HepG2 (cell line): Measurements from ENCODE around the gene SYT14. TPM values are rescaled to one million over a fixed set of nuclear protein-coding genes. Genes with fewer than 3 reads are reported as not detected.

ENCODE experiments used
- ATAC-seq: fragments of 200-7000 bp; cut with Tn5 transposase; 3 replicates; pipeline ENCODE4 v1.9.1; 2020; ENCODE audit warnings: mild to moderate bottlenecking, moderate library complexity
- BruUV-seq: library from RNA; stranded (reverse); fragments of 400-500 nt; replicated peaks from 2 replicates; lab custom pipeline; 2021; lab: Mats Ljungman, UMichigan
- CTCF ChIA-PET: fragments of 300-600 bp; formaldehyde crosslinking; extraction: SDS; loops from one replicate; lab custom pipeline; 2021; ENCODE audit warnings: low total read pairs, inconsistent platforms, low intra/inter-chr PET ratio; lab: Yijun Ruan, JAX
- POLR2A ChIA-PET: fragments of 350-600 bp; sonication (Branson Sonifier 250); formaldehyde crosslinking; loops from one replicate; lab custom pipeline; 2020; ENCODE audit warnings: antibody characterized with exemption, inconsistent platforms; lab: Yijun Ruan, JAX
- DNase-seq: peaks from one replicate; pipeline ENCODE4 v3.0.0-alpha.2; 2015; ENCODE audit warnings: low spot score
- FAIRE-seq: peaks from 3 replicates; lab custom pipeline; 2011; peaks lifted over from hg19 to GRCh38; lab: Jason Lieb, UNC
- H2AFZ ChIP-seq: one replicate; pipeline ENCODE4 v1.6.1; 2011; ENCODE audit warnings: low read length, inconsistent platforms
- H3K27ac ChIP-seq: fragments of 300-600 bp; 3 replicates; pipeline ENCODE4 v1.8.0; 2011; ENCODE audit warnings: mixed run types, mild to moderate bottlenecking, mixed read lengths, low read length, inconsistent platforms; ENCODE audit not compliant: insufficient read depth; ENCODE audit errors: extremely low read length
- H3K27me3 ChIP-seq, 2 experiments: fragments of 200-600 bp in 1 of 2; 2 replicates in 1 of 2; 3 replicates in 1 of 2; pipeline versions ENCODE4 v1.6.0 to v1.8.0; 2011; ENCODE audit warnings: low read length in 2 of 2, mild to moderate bottlenecking in 2 of 2, moderate library complexity in 2 of 2, inconsistent platforms in 1 of 2; ENCODE audit not compliant: insufficient read depth in 2 of 2, control insufficient read depth in 1 of 2
- H3K36me3 ChIP-seq, 2 experiments: fragments of 200-600 bp in 1 of 2; replicated peaks in 1 of 2; 2 replicates in 1 of 2; 3 replicates in 1 of 2; pipeline versions ENCODE4 v1.5.1 to v1.8.0; 2011; ENCODE audit warnings: low read length in 2 of 2, inconsistent platforms in 1 of 2; ENCODE audit not compliant: insufficient read depth in 2 of 2, control insufficient read depth in 1 of 2
- H3K4me1 ChIP-seq: 2 replicates; pipeline ENCODE4 v1.5.1; 2012; ENCODE audit warnings: low read length, inconsistent platforms; ENCODE audit not compliant: insufficient read depth
- H3K4me2 ChIP-seq: 2 replicates; pipeline ENCODE4 v1.6.0; 2011; ENCODE audit warnings: low read depth, low read length, inconsistent platforms
- H3K4me3 ChIP-seq, 3 experiments: fragments of 200-600 bp in 1 of 3; sonication (generic), shearing (Covaris generic) in 1 of 3; replicated peaks in 1 of 3; 2 replicates each; pipeline ENCODE4 v1.5.1; 2011 to 2016; ENCODE audit warnings: low read length in 3 of 3, inconsistent platforms in 2 of 3, low read depth in 2 of 3, mild to moderate bottlenecking in 2 of 3, control low read depth in 1 of 3, mixed read lengths in 1 of 3; ENCODE audit not compliant: insufficient read depth in 1 of 3
- H3K79me2 ChIP-seq: one replicate; pipeline ENCODE4 v1.6.1; 2011; ENCODE audit warnings: low read length, inconsistent platforms; ENCODE audit not compliant: insufficient read depth
- H3K9ac ChIP-seq: 2 replicates; pipeline ENCODE4 v1.6.0; 2011; ENCODE audit warnings: mild to moderate bottlenecking, low read depth, low read length, inconsistent platforms; ENCODE audit not compliant: insufficient read depth
- H3K9me3 ChIP-seq: 2 replicates; pipeline ENCODE4 v1.5.1; 2012; ENCODE audit warnings: mild to moderate bottlenecking, low read length
- H4K20me1 ChIP-seq: 2 replicates; pipeline ENCODE4 v1.6.0; 2011; ENCODE audit warnings: inconsistent platforms, mild to moderate bottlenecking, low read length, moderate library complexity; ENCODE audit not compliant: insufficient read depth
- DNMT1 ChIP-seq: sonication (generic); formaldehyde crosslinking; IDR thresholded peaks from 2 replicates; pipeline ENCODE4 v1.5.1; 2020; ENCODE audit warnings: mild to moderate bottlenecking, missing genetic modification reagents
- MBNL3 ChIP-seq: fragments of 250-450 bp; sonication (Bioruptor Pico); conservative IDR thresholded peaks from 2 replicates; pipeline ENCODE4 v1.8.0; 2022; ENCODE audit warnings: mild to moderate bottlenecking, inconsistent platforms
- PAX8 ChIP-seq: sonication (generic); formaldehyde crosslinking; IDR thresholded peaks from 2 replicates; pipeline ENCODE4 v1.8.0; 2022; ENCODE audit warnings: mild to moderate bottlenecking, missing genetic modification reagents, borderline replicate concordance
- ZNF232 ChIP-seq: sonication (generic); formaldehyde crosslinking; IDR thresholded peaks from 2 replicates; pipeline ENCODE4 v1.4.0; 2020; ENCODE audit warnings: missing genetic modification reagents, borderline replicate concordance
- ZNF724P ChIP-seq: sonication (generic); formaldehyde crosslinking; IDR thresholded peaks from 2 replicates; pipeline ENCODE4 v1.8.0; 2022; ENCODE audit warnings: missing genetic modification reagents, borderline replicate concordance
- ZNF766 ChIP-seq: sonication (generic); formaldehyde crosslinking; IDR thresholded peaks from 2 replicates; pipeline ENCODE4 v1.5.0; 2020; ENCODE audit warnings: missing genetic modification reagents, borderline replicate concordance
- WGBS: methylation state at CpG from one replicate; pipeline ENCODE4 v1.1.6; 2017; ENCODE audit warnings: low lambda C conversion rate; 5-methylcytosine and 5-hydroxymethylcytosine counted together
- in situ Hi-C: cut with HindIII; loops from 2 replicates; pipeline ENCODE4 v1.10.0; 2017; ENCODE audit warnings: low pct_unique_long_range_greater_than_20kb; ENCODE audit not compliant: extremely low pct_ligation_motif_present
- intact Hi-C: fragments of 100-400 bp; cut with micrococcal nuclease; formaldehyde crosslinking; loops from one replicate; pipeline ENCODE4 v1.10.0; 2022; ENCODE audit not compliant: unreplicated experiment
- polyA plus RNA-seq, 8 experiments: library from polyadenylated mRNA; depleted of rRNA in 3 of 8; stranded (reverse) in 7 of 8; unstranded in 1 of 8; fragments of >200 nt; fragmentation: Illumina TruSeq in 4 of 8; extraction: Trizol in 4 of 8; gene quantifications; 2 replicates each; pipeline versions ENCODE4 v1.2.1 to v1.2.3, GENCODE V29; 2011 to 2016; ENCODE audit warnings: low read depth in 4 of 8, missing spikeins in 1 of 8, mixed read lengths in 1 of 8; ENCODE audit not compliant: insufficient read depth in 1 of 8
- total RNA-seq, 5 experiments: library from RNA; depleted of rRNA; stranded (reverse); fragments of >200 nt; fragmentation: Illumina TruSeq; extraction: Trizol; gene quantifications; 2 replicates each; pipeline ENCODE4 v1.2.3, GENCODE V29; 2016; ENCODE audit warnings: low read depth in 1 of 5
- TF ChIP-seq, protein P1 (sequence below): sonication (generic); formaldehyde crosslinking; IDR thresholded peaks from 2 replicates; pipeline ENCODE4 v1.8.1; 2023; ENCODE audit warnings: missing genetic modification reagents, inconsistent platforms, borderline replicate concordance
- TF ChIP-seq, protein P2 (sequence below): fragments of 450-650 bp; IDR thresholded peaks from 2 replicates; pipeline ENCODE4 v1.6.1; 2016
- TF ChIP-seq, protein P3 (sequence below): sonication (generic); formaldehyde crosslinking; IDR thresholded peaks from 2 replicates; pipeline ENCODE4 v1.4.0; 2020; ENCODE audit warnings: missing genetic modification reagents
- TF ChIP-seq, protein P4 (sequence below): sonication (generic); formaldehyde crosslinking; IDR thresholded peaks from 2 replicates; pipeline ENCODE4 v1.4.0; 2020; ENCODE audit warnings: missing genetic modification reagents
- TF ChIP-seq, protein P5 (sequence below): IDR thresholded peaks from 2 replicates; pipeline ENCODE4 v1.6.1; 2016; ENCODE audit warnings: low read depth, control low read depth

SYT14 gene
- total and polyA plus RNA-seq, 2 of the 13 experiments (the other 11 are each of a cell fraction or from before 2014, with no cell fraction given), result not detected

DNA sequence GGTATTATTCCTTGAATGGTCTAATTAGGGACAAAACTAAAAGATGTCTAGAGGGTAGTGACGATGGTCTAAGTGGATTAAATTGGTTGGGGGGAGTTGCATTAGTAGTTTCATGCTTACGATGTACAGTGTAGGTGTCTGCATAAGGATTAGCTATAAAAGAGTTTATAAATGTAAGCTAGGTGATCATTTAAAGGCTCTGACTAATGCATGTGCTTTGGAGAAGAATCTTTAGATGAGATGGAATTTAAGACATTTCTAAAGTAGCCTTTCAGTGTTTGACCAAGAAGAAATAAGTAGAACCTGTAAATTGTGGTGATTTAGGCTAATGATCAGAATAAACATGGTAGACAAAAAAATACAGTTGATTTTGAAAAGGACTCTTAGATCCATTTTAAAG, 7.4 kb downstream of the SYT14 start (continued):
- TF ChIP-seq, protein P1, sequence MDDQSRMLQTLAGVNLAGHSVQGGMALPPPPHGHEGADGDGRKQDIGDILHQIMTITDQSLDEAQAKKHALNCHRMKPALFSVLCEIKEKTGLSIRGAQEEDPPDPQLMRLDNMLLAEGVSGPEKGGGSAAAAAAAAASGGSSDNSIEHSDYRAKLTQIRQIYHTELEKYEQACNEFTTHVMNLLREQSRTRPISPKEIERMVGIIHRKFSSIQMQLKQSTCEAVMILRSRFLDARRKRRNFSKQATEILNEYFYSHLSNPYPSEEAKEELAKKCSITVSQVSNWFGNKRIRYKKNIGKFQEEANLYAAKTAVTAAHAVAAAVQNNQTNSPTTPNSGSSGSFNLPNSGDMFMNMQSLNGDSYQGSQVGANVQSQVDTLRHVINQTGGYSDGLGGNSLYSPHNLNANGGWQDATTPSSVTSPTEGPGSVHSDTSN (CRISPR knock-in tag), result no peak
- TF ChIP-seq MBNL3 (CRISPR knock-in tag), result no peak

DNA sequence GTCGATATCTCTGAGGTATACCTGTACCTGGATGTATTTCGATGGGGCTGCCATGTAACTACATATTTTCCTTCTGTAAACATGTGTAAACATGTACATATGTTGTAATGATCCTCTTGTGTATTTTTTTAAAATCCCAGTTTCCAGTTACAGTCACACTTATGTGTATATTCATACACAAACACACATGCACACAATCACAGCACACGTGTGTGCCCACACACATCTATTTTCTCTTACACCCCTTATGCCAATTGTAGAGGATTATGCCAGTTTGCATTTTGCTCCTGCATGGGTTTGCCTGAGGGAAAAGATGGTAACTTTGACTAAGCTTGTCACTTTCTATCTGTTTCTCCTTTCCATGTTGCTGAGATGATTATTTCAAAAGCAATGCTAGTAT, 10.1 kb downstream of the SYT14 start:
- DNase-seq (no peak), FAIRE-seq (no peak), ATAC-seq (no peak)
- intact Hi-C loops (no loop called here), in situ Hi-C loops (no loop called here)
- POLR2A ChIA-PET, result no interaction called here
- Histone ChIP-seq H2AFZ (no peak overlapping the region), H3K4me3 (no peak overlapping the region), H3K27ac (no peak overlapping the region), H3K4me1 (no peaks in the 10 kb centered on the region), H3K36me3 (no peaks in the 10 kb centered on the region), H3K9me3 (no peaks in the 10 kb centered on the region), H3K9ac (no peak overlapping the region), H3K4me2 (no peak overlapping the region), H3K79me2 (no peaks in the 10 kb centered on the region), H3K27me3 (no peaks in the 10 kb centered on the region), H4K20me1 (no peaks in the 10 kb centered on the region)
- CTCF ChIA-PET, result no interaction called here
- TF ChIP-seq DNMT1, result no peak
- TF ChIP-seq, protein P2, sequence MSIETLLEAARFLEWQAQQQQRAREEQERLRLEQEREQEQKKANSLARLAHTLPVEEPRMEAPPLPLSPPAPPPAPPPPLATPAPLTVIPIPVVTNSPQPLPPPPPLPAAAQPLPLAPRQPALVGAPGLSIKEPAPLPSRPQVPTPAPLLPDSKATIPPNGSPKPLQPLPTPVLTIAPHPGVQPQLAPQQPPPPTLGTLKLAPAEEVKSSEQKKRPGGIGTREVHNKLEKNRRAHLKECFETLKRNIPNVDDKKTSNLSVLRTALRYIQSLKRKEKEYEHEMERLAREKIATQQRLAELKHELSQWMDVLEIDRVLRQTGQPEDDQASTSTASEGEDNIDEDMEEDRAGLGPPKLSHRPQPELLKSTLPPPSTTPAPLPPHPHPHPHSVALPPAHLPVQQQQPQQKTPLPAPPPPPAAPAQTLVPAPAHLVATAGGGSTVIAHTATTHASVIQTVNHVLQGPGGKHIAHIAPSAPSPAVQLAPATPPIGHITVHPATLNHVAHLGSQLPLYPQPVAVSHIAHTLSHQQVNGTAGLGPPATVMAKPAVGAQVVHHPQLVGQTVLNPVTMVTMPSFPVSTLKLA, result peak; percentile 92
- no TSS peak for BruUV-seq
- 5% methylated on average over 3 of the region's 3 CpGs for WGBS

DNA sequence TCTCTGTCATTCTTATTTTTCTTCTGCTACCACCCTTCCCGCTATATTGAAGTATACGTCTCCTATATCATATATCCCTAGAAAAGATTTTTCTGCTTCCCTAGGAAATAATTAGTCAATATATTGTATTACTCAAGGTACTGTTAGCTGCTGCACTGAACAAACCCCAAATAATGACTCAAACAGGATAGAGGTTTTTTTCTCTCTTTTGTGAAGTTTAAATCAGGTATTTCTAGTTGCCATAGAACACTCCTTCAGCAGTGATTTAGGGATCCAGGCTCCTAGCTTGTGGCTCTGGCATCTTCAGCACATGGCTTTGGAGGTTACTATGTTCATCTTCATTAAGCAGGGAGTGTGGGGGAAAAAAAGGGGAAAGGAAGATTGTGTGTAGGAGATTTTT, 18.1 kb downstream of the SYT14 start:
- POLR2A ChIA-PET, result no interaction called here
- no peak for DNase-seq
- no peak for ATAC-seq
- no peak overlapping the region for H3K4me3 ChIP-seq
- no peaks in the 10 kb centered on the region for H4K20me1 ChIP-seq
- WGBS, result 51% methylated on average over 2 of the region's 2 CpGs
- H3K9ac ChIP-seq, result no peak overlapping the region
- no peak overlapping the region for H3K4me2 ChIP-seq
- CTCF ChIA-PET, result no interaction called here
- no peaks in the 10 kb centered on the region for H3K4me1 ChIP-seq
- H2AFZ ChIP-seq, result no peak overlapping the region
- no peaks in the 10 kb centered on the region for H3K36me3 ChIP-seq
- no peaks in the 10 kb centered on the region for H3K79me2 ChIP-seq
- no peaks in the 10 kb centered on the region for H3K9me3 ChIP-seq
- no peaks in the 10 kb centered on the region for H3K27me3 ChIP-seq
- H3K27ac ChIP-seq, result no peak overlapping the region
- FAIRE-seq, result no peak
- no TSS peak for BruUV-seq
- intact Hi-C loops, result no loop called here
- in situ Hi-C loops, result no loop called here
- TF ChIP-seq, protein P3, sequence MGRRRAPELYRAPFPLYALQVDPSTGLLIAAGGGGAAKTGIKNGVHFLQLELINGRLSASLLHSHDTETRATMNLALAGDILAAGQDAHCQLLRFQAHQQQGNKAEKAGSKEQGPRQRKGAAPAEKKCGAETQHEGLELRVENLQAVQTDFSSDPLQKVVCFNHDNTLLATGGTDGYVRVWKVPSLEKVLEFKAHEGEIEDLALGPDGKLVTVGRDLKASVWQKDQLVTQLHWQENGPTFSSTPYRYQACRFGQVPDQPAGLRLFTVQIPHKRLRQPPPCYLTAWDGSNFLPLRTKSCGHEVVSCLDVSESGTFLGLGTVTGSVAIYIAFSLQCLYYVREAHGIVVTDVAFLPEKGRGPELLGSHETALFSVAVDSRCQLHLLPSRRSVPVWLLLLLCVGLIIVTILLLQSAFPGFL (CRISPR knock-in tag), result no peak
- TF ChIP-seq PAX8 (no peak), ZNF724P (CRISPR knock-in tag) (no peak), ZNF766 (CRISPR knock-in tag) (no peak), ZNF232 (CRISPR knock-in tag) (no peak)
- TF ChIP-seq, protein P4, sequence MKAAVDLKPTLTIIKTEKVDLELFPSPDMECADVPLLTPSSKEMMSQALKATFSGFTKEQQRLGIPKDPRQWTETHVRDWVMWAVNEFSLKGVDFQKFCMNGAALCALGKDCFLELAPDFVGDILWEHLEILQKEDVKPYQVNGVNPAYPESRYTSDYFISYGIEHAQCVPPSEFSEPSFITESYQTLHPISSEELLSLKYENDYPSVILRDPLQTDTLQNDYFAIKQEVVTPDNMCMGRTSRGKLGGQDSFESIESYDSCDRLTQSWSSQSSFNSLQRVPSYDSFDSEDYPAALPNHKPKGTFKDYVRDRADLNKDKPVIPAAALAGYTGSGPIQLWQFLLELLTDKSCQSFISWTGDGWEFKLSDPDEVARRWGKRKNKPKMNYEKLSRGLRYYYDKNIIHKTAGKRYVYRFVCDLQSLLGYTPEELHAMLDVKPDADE (CRISPR knock-in tag), result no peak
- TF ChIP-seq, protein P5, sequence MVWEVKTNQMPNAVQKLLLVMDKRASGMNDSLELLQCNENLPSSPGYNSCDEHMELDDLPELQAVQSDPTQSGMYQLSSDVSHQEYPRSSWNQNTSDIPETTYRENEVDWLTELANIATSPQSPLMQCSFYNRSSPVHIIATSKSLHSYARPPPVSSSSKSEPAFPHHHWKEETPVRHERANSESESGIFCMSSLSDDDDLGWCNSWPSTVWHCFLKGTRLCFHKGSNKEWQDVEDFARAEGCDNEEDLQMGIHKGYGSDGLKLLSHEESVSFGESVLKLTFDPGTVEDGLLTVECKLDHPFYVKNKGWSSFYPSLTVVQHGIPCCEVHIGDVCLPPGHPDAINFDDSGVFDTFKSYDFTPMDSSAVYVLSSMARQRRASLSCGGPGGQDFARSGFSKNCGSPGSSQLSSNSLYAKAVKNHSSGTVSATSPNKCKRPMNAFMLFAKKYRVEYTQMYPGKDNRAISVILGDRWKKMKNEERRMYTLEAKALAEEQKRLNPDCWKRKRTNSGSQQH, result no peak
